Testis (tissue), 3 donors: ENCODE data around the gene CHST12. TPM values are rescaled to one million over a fixed set of nuclear protein-coding genes. Genes with fewer than 3 reads are reported as not detected.
A peak's percentile ranks its signal among the peaks of the same experiment; 100 is the strongest.

ENCODE experiments used
- DNase-seq: peaks from one replicate; pipeline ENCODE4 v3.0.0-alpha.2; 2019
- H3K27ac ChIP-seq, 2 donors: fragments of 200-600 bp; sonication (generic); one replicate each; pipeline ENCODE4 v1.5.1; 2019
- H3K27me3 ChIP-seq: fragments of 200-600 bp; sonication (generic); one replicate; pipeline ENCODE4 v1.5.1; 2019
- H3K36me3 ChIP-seq: fragments of 200-600 bp; sonication (generic); one replicate; pipeline ENCODE4 v1.5.1; 2017; ENCODE audit warnings: low read depth; ENCODE audit errors: missing control alignments
- H3K4me1 ChIP-seq: fragments of 200-600 bp; sonication (generic); one replicate; pipeline ENCODE4 v1.5.1; 2019
- H3K4me3 ChIP-seq, 2 donors: fragments of 200-600 bp; sonication (generic); one replicate each; pipeline ENCODE4 v1.5.1; 2017 to 2019
- H3K9me3 ChIP-seq: fragments of 200-600 bp; sonication (generic); one replicate; pipeline ENCODE4 v1.5.1; 2017
- CTCF ChIP-seq, 3 experiments: fragments of 450-650 bp in 2 of 3; fragments of 200-600 bp in 1 of 3; sonication (generic) in 1 of 3; IDR thresholded peaks; one replicate each; pipeline ENCODE4 v1.5.1; 2016 to 2019; ENCODE audit warnings: antibody characterized with exemption in 3 of 3, mild to moderate bottlenecking in 2 of 3, moderate library complexity in 1 of 3
- POLR2A ChIP-seq: fragments of 450-650 bp; IDR thresholded peaks from one replicate; pipeline ENCODE4 v1.6.1; 2017; ENCODE audit warnings: antibody characterized with exemption, mild to moderate bottlenecking, moderate library complexity
- WGBS, 2 donors: methylation state at CpG; one replicate each; pipeline ENCODE4 v1.1.5; 2018; 5-methylcytosine and 5-hydroxymethylcytosine counted together
- intact Hi-C: fragments of 100-400 bp; cut with DNase I; formaldehyde crosslinking; loops from one replicate; pipeline ENCODE4 v1.15.1; 2023; ENCODE audit warnings: low total_unique reads
- polyA plus RNA-seq: library from polyadenylated mRNA; stranded (reverse); fragments of 350-450 nt; fragmentation: Illumina TruSeq; extraction: RNeasy Lipid Tissue Mini Kit (QIAGEN cat#74804); gene quantifications from one replicate; pipeline ENCODE4 v1.2.3, GENCODE V29; 2014; ENCODE audit warnings: low read depth, low replicate concordance; ENCODE audit not compliant: insufficient read depth
- total RNA-seq, 2 donors: library from RNA; depleted of rRNA; stranded (reverse); fragments of >200 nt; gene quantifications; one replicate each; pipeline ENCODE4 v1.2.3, GENCODE V29; 2016

Gene CHST12
- total and polyA plus RNA-seq, 3 donors from 2014 or later, result 15.3 to 42.1 (median 42.0) TPM

GRCh38 chr7:2477447-2478398, 74.3 kb downstream of the CHST12 start:
- peaks cover 19% of the 10 kb centered on the region for H3K4me1 ChIP-seq
- no peak overlapping the region for H3K4me3 ChIP-seq
- peak; percentile 54 for DNase-seq
- no peak for TF ChIP-seq POLR2A
- peak; percentile 55 to 64 (median 61) for TF ChIP-seq CTCF (IDR thresholded peaks at IDR 0.05)
- H3K36me3 ChIP-seq, result no peaks in the 10 kb centered on the region
- no peaks in the 10 kb centered on the region for H3K27me3 ChIP-seq
- intact Hi-C loops, result loop anchor here (10.0 kb wide), 1 partner anchor 77 kb away; the partner anchor contains the start of genes BRAT1 and IQCE
- no peaks in the 10 kb centered on the region for H3K9me3 ChIP-seq
- H3K27ac ChIP-seq, result no peak overlapping the region
- 59 to 65% methylated on average over 20 to 33 of the region's 34 CpGs for WGBS, 2 donors

- Histone ChIP-seq H3K27me3 (no peaks in the 10 kb centered on the region), H3K9me3 (no peaks in the 10 kb centered on the region), H3K27ac (no peak overlapping the region), H3K4me3 (no peak overlapping the region), H3K36me3 (no peaks in the 10 kb centered on the region), H3K4me1 (peaks cover 19% of the 10 kb centered on the region)
- TF ChIP-seq POLR2A (no peak), CTCF (IDR thresholded peaks at IDR 0.05) (no peak)
- intact Hi-C loops, result loop anchor here (10.0 kb wide), 1 partner anchor 76 kb away; the partner anchor contains the start of genes BRAT1 and IQCE
- peak; percentile 69 for DNase-seq
- 41 to 94% methylated on average over 5 to 11 of the region's 11 CpGs for WGBS, 2 donors
Observed at GRCh38 chr7:2478399-2478785, 75.0 kb downstream of the CHST12 start.

- WGBS, 2 donors, result 58% methylated on average over 19 of the region's 19 CpGs; no CpG with 5 or more reads in 1 of the 2 donors
- Histone ChIP-seq H3K9me3 (no peaks in the 10 kb centered on the region), H3K4me3 (no peak overlapping the region), H3K27ac (no peak overlapping the region), H3K4me1 (peaks cover 19% of the 10 kb centered on the region), H3K27me3 (no peaks in the 10 kb centered on the region), H3K36me3 (no peaks in the 10 kb centered on the region)
- TF ChIP-seq CTCF (IDR thresholded peaks at IDR 0.05), result no peak
- no peak for TF ChIP-seq POLR2A
- no peak for DNase-seq
- intact Hi-C loops, result loop anchor here (10.0 kb wide), 1 partner anchor 76 kb away; the partner anchor contains the start of genes BRAT1 and IQCE
Observed at GRCh38 chr7:2478800-2479199, 75.4 kb downstream of the CHST12 start.

DNA sequence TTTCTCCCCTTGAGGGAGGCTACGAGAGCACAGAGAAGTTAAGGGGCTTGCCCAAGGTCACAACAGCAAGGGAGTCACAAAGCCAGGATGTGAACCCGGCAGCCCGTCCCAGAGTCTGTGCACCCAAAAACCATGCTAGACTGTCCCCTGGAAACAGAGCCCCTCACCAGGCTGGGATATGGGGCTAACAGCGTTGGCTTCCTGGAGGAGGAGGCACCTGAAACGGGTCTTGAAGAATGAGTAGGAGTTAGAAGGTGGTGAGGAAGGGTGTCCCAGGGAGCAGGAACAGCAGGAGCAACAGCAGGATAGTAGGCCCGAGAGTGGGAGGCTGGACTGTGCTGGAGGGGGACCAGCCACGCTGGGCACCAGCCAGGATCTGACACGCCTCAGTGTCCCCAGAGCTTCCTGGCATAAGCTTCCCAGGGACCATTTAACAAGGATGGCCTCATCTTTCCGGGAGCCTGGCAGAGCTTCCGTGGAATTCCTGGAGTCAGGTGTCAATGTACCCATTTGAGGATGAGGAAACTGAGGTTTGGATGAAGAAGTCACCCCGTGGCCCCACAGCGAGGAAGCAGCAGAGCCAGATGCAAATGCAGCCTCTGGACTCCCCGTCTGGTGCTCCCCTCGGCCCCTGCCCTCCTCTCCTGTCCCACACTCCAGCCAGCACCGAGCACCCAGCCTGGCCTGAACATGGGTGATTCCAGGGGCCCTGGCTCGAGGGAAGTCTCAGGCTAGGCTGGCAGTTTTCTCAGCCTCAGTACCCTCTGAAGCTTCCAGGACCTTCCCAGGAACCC, 76.1 kb downstream of the CHST12 start:
- Histone ChIP-seq H3K4me3 (no peak overlapping the region), H3K27ac (no peak overlapping the region), H3K4me1 (peaks cover 19% of the 10 kb centered on the region), H3K27me3 (no peaks in the 10 kb centered on the region), H3K9me3 (no peaks in the 10 kb centered on the region), H3K36me3 (no peaks in the 10 kb centered on the region)
- no peak for TF ChIP-seq POLR2A
- no peak for TF ChIP-seq CTCF (IDR thresholded peaks at IDR 0.05)
- intact Hi-C loops, result loop anchor here (10.0 kb wide), 1 partner anchor 75 kb away; the partner anchor contains the start of genes BRAT1 and IQCE
- DNase-seq, result no peak
- 69 to 74% methylated on average over 10 to 16 of the region's 16 CpGs for WGBS, 2 donors
